SK-N-SH treated with all-trans-retinoic acid at 6 μM for 48 hours (cell line): ENCODE measurements around the gene ATP7B.

ENCODE experiments used
- ATAC-seq: fragments of 200-7000 bp; cut with Tn5 transposase; 3 replicates; pipeline ENCODE4 v1.9.1; 2020; ENCODE audit warnings: mild to moderate bottlenecking, moderate library complexity
- ARNTL ChIP-seq: fragments of 450-650 bp; formaldehyde crosslinking; IDR thresholded peaks from 2 replicates; pipeline ENCODE4 v1.5.0; 2020; ENCODE audit warnings: low read depth, mild to moderate bottlenecking, moderate library complexity, borderline replicate concordance
- BACH2 ChIP-seq: fragments of 250-450 bp; sonication (Bioruptor Pico); IDR thresholded peaks from 2 replicates; pipeline ENCODE4 v1.9.0; 2021; ENCODE audit warnings: mild to moderate bottlenecking, borderline replicate concordance
- CSDC2 ChIP-seq: fragments of 250-450 bp; sonication (Bioruptor Pico); IDR thresholded peaks from 2 replicates; pipeline ENCODE4 v1.5.0; 2020; ENCODE audit warnings: mild to moderate bottlenecking, moderate library complexity
- ESRRG ChIP-seq: fragments of 250-450 bp; sonication (Bioruptor Pico); IDR thresholded peaks from 2 replicates; pipeline ENCODE4 v1.6.1; 2021; ENCODE audit warnings: mild to moderate bottlenecking
- GLIS3 ChIP-seq: fragments of 250-450 bp; sonication (Bioruptor Pico); IDR thresholded peaks from 2 replicates; pipeline ENCODE4 v1.5.0; 2020; ENCODE audit warnings: mild to moderate bottlenecking, moderate library complexity
- ISL1 ChIP-seq: fragments of 250-450 bp; sonication (Bioruptor Pico); IDR thresholded peaks from 2 replicates; pipeline ENCODE4 v2.1.2; 2022; ENCODE audit warnings: mild to moderate bottlenecking, moderate library complexity
- OSR1 ChIP-seq: fragments of 250-450 bp; sonication (Bioruptor Pico); IDR thresholded peaks from 2 replicates; pipeline ENCODE4 v1.8.0; 2022; ENCODE audit warnings: moderate library complexity, mild to moderate bottlenecking, inconsistent platforms
- PATZ1 ChIP-seq: fragments of 250-450 bp; sonication (Bioruptor Pico); IDR thresholded peaks from 2 replicates; pipeline ENCODE4 v1.8.0; 2020; ENCODE audit warnings: mild to moderate bottlenecking, moderate library complexity, borderline replicate concordance
- POU6F1 ChIP-seq: fragments of 250-450 bp; sonication (Bioruptor Pico); IDR thresholded peaks from 2 replicates; pipeline ENCODE4 v1.8.0; 2021; ENCODE audit warnings: low read depth, mild to moderate bottlenecking, moderate library complexity, borderline replicate concordance
- PPARA ChIP-seq: fragments of 250-450 bp; sonication (Bioruptor Pico); IDR thresholded peaks from 2 replicates; pipeline ENCODE4 v1.5.0; 2020; ENCODE audit warnings: mild to moderate bottlenecking, borderline replicate concordance
- RARB ChIP-seq: fragments of 250-450 bp; sonication (Bioruptor Pico); IDR thresholded peaks from 2 replicates; pipeline ENCODE4 v1.8.0; 2021; ENCODE audit warnings: mild to moderate bottlenecking, moderate library complexity
- SNAI2 ChIP-seq: fragments of 250-450 bp; sonication (Bioruptor Pico); IDR thresholded peaks from 2 replicates; pipeline ENCODE4 v1.5.0; 2020; ENCODE audit warnings: mild to moderate bottlenecking, moderate library complexity
- TCF4 ChIP-seq: fragments of 250-450 bp; sonication (Bioruptor Pico); IDR thresholded peaks from 2 replicates; pipeline ENCODE4 v1.8.0; 2021; ENCODE audit warnings: mild to moderate bottlenecking, moderate library complexity, borderline replicate concordance
- ZC3H10 ChIP-seq: fragments of 250-450 bp; sonication (Bioruptor Pico); IDR thresholded peaks from 2 replicates; pipeline ENCODE4 v1.5.1; 2021; ENCODE audit warnings: mild to moderate bottlenecking, moderate library complexity
- ZNF565 ChIP-seq: fragments of 450-650 bp; formaldehyde crosslinking; conservative IDR thresholded peaks from 2 replicates; pipeline ENCODE4 v1.5.0; 2020; ENCODE audit warnings: low read depth, mild to moderate bottlenecking, moderate library complexity
- ZNF70 ChIP-seq: fragments of 450-650 bp; formaldehyde crosslinking; IDR thresholded peaks from 2 replicates; pipeline ENCODE4 v1.5.0; 2020; ENCODE audit warnings: mild to moderate bottlenecking, moderate library complexity
- ZNF8 ChIP-seq: fragments of 450-650 bp; formaldehyde crosslinking; IDR thresholded peaks from 2 replicates; pipeline ENCODE4 v1.5.0; 2020; ENCODE audit warnings: mild to moderate bottlenecking, moderate library complexity
- TF ChIP-seq, protein P1 (sequence below): fragments of 250-450 bp; sonication (Bioruptor Pico); IDR thresholded peaks from 2 replicates; pipeline ENCODE4 v1.5.0; 2020; ENCODE audit warnings: mild to moderate bottlenecking, moderate library complexity
- TF ChIP-seq, protein P2 (sequence below): fragments of 250-450 bp; sonication (Bioruptor Pico); IDR thresholded peaks from 2 replicates; pipeline ENCODE4 v1.5.1; 2021; ENCODE audit warnings: mild to moderate bottlenecking, moderate library complexity

Gene ATP7B

DNA sequence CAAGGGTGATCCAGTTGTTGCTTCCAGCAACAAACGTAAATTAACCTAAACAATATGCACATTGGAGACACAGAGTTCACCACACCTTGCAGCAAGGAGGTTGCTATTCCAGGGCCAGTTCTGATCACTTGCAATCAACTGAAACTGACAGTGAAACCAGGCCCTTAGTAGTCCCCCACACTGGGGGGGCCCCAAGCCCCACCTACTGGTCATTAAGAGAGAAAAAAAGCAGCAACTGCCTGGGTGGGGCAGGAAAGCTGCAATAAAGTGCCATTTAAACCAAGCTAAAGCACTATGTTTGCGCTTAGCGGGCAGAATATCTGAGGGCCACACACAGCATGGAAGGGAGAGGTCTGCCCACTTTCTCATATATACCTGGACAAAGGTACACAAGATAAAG lies 51.5 kb downstream of the ATP7B start:
- ATAC-seq = no peak
- TF ChIP-seq ZNF565 (no peak), ZNF70 (CRISPR knock-in tag) (no peak), PATZ1 (CRISPR knock-in tag) (no peak), POU6F1 (CRISPR knock-in tag) (no peak), CSDC2 (CRISPR knock-in tag) (no peak), ESRRG (CRISPR knock-in tag) (no peak), SNAI2 (CRISPR knock-in tag) (no peak), ISL1 (CRISPR knock-in tag) (no peak), TCF4 (CRISPR knock-in tag) (no peak), PPARA (no peak), ARNTL (CRISPR knock-in tag) (no peak), OSR1 (CRISPR knock-in tag) (no peak), RARB (CRISPR knock-in tag) (no peak), ZNF8 (CRISPR knock-in tag) (no peak), BACH2 (CRISPR knock-in tag) (no peak)
- TF ChIP-seq, protein P1, sequence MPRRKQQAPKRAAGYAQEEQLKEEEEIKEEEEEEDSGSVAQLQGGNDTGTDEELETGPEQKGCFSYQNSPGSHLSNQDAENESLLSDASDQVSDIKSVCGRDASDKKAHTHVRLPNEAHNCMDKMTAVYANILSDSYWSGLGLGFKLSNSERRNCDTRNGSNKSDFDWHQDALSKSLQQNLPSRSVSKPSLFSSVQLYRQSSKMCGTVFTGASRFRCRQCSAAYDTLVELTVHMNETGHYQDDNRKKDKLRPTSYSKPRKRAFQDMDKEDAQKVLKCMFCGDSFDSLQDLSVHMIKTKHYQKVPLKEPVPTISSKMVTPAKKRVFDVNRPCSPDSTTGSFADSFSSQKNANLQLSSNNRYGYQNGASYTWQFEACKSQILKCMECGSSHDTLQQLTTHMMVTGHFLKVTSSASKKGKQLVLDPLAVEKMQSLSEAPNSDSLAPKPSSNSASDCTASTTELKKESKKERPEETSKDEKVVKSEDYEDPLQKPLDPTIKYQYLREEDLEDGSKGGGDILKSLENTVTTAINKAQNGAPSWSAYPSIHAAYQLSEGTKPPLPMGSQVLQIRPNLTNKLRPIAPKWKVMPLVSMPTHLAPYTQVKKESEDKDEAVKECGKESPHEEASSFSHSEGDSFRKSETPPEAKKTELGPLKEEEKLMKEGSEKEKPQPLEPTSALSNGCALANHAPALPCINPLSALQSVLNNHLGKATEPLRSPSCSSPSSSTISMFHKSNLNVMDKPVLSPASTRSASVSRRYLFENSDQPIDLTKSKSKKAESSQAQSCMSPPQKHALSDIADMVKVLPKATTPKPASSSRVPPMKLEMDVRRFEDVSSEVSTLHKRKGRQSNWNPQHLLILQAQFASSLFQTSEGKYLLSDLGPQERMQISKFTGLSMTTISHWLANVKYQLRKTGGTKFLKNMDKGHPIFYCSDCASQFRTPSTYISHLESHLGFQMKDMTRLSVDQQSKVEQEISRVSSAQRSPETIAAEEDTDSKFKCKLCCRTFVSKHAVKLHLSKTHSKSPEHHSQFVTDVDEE (CRISPR knock-in tag) = no peak

GRCh38 chr13:51958217-51958547 lies 53.1 kb downstream of the ATP7B start:
- TF ChIP-seq ZNF565 (no peak), BACH2 (CRISPR knock-in tag) (no peak), ZC3H10 (CRISPR knock-in tag) (no peak), CSDC2 (CRISPR knock-in tag) (no peak), RARB (CRISPR knock-in tag) (no peak), TCF4 (CRISPR knock-in tag) (no peak), ZNF70 (CRISPR knock-in tag) (no peak), ZNF8 (CRISPR knock-in tag) (no peak), ARNTL (CRISPR knock-in tag) (no peak), ISL1 (CRISPR knock-in tag) (no peak), SNAI2 (CRISPR knock-in tag) (no peak), POU6F1 (CRISPR knock-in tag) (no peak), GLIS3 (no peak)
- TF ChIP-seq, protein P2, sequence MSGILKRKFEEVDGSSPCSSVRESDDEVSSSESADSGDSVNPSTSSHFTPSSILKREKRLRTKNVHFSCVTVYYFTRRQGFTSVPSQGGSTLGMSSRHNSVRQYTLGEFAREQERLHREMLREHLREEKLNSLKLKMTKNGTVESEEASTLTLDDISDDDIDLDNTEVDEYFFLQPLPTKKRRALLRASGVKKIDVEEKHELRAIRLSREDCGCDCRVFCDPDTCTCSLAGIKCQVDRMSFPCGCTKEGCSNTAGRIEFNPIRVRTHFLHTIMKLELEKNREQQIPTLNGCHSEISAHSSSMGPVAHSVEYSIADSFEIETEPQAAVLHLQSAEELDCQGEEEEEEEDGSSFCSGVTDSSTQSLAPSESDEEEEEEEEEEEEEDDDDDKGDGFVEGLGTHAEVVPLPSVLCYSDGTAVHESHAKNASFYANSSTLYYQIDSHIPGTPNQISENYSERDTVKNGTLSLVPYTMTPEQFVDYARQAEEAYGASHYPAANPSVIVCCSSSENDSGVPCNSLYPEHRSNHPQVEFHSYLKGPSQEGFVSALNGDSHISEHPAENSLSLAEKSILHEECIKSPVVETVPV (CRISPR knock-in tag) = no peak
- TF ChIP-seq, protein P1 (CRISPR knock-in tag) = no peak
- TF ChIP-seq, all 23 proteins: peak for 0
- no peak for ATAC-seq
